MM.1S (cell line): ENCODE data around the gene TCTA.

Source experiments
- DNase-seq: peaks from one replicate; pipeline ENCODE4 v3.0.0-alpha.2; 2015
- H2AFZ ChIP-seq: fragments of 300-600 bp; sonication (generic); 2 replicates; pipeline ENCODE4 v1.6.0; 2016; ENCODE audit warnings: antibody characterized with exemption, low read length
- H3F3A ChIP-seq: fragments of 300-600 bp; sonication (generic); 2 replicates; pipeline ENCODE4 v1.6.1; 2016; ENCODE audit warnings: mild to moderate bottlenecking, antibody characterized with exemption, low read length, moderate library complexity, mixed read lengths; ENCODE audit not compliant: insufficient read depth
- H3K27ac ChIP-seq: fragments of 300-600 bp; sonication (generic); 2 replicates; pipeline ENCODE4 v1.5.1; 2016; ENCODE audit warnings: mild to moderate bottlenecking, low read length
- H3K27me3 ChIP-seq: fragments of 300-600 bp; sonication (generic); replicated peaks from 2 replicates; pipeline ENCODE4 v1.6.0; 2016; ENCODE audit warnings: low read length; ENCODE audit not compliant: insufficient read depth
- H3K36me3 ChIP-seq: fragments of 300-600 bp; sonication (generic); replicated peaks from 2 replicates; pipeline ENCODE4 v1.6.1; 2016; ENCODE audit warnings: mild to moderate bottlenecking, low read length, mixed read lengths; ENCODE audit not compliant: insufficient read depth
- H3K4me1 ChIP-seq: fragments of 300-600 bp; sonication (generic); 2 replicates; pipeline ENCODE4 v1.6.1; 2016; ENCODE audit warnings: low read length, mixed read lengths
- H3K4me2 ChIP-seq: fragments of 300-600 bp; sonication (generic); 2 replicates; pipeline ENCODE4 v1.6.0; 2016; ENCODE audit warnings: low read depth, low read length
- H3K4me3 ChIP-seq: fragments of 300-600 bp; sonication (generic); 2 replicates; pipeline ENCODE4 v1.5.1; 2016; ENCODE audit warnings: low read length, mixed read lengths
- H3K79me2 ChIP-seq: fragments of 300-600 bp; sonication (generic); 2 replicates; pipeline ENCODE4 v1.6.1; 2016; ENCODE audit warnings: mixed run types, low read length, mixed read lengths
- H3K9ac ChIP-seq: fragments of 300-600 bp; sonication (generic); 2 replicates; pipeline ENCODE4 v1.6.1; 2016; ENCODE audit warnings: low read length, mixed read lengths
- H3K9me2 ChIP-seq: fragments of 300-600 bp; sonication (generic); replicated peaks from 2 replicates; pipeline ENCODE4 v1.6.1; 2016; ENCODE audit warnings: mild to moderate bottlenecking, low read length, mixed read lengths; ENCODE audit not compliant: insufficient read depth
- H3K9me3 ChIP-seq: fragments of 300-600 bp; sonication (generic); replicated peaks from 2 replicates; pipeline ENCODE4 v1.6.1; 2016; ENCODE audit warnings: mild to moderate bottlenecking, low read length, mixed read lengths; ENCODE audit not compliant: insufficient read depth
- H4K20me1 ChIP-seq: fragments of 300-600 bp; sonication (generic); 2 replicates; pipeline ENCODE4 v1.6.1; 2016; ENCODE audit warnings: mild to moderate bottlenecking, low read length, moderate library complexity, mixed read lengths; ENCODE audit not compliant: insufficient read depth
- CTCF ChIP-seq: fragments of 300-600 bp; sonication (generic); IDR thresholded peaks from 2 replicates; pipeline ENCODE4 v1.5.1; 2016; ENCODE audit warnings: antibody characterized with exemption, low read length, mixed read lengths
- EZH2 ChIP-seq: fragments of 300-600 bp; sonication (generic); optimal IDR thresholded peaks from 2 replicates; pipeline ENCODE3; 2017; ENCODE audit warnings: low read depth, mild to moderate bottlenecking, antibody characterized with exemption, low read length, mixed read lengths
- EZH2phosphoT487 ChIP-seq: fragments of 300-600 bp; sonication (generic); IDR thresholded peaks from 2 replicates; pipeline ENCODE4 v1.6.1; 2018; ENCODE audit warnings: antibody characterized with exemption, low read length

TCTA gene

GRCh38 chr3:49461443-49462171 lies 49.4 kb downstream of the TCTA start:
- H3K9me3 ChIP-seq = no peaks in the 10 kb centered on the region
- TF ChIP-seq EZH2 (no peak), EZH2phosphoT487 (no peak), CTCF (no peak)

GRCh38 chr3:49462222-49462621 lies 50.0 kb downstream of the TCTA start:
- no peaks in the 10 kb centered on the region for H3K27me3 ChIP-seq
- H4K20me1 ChIP-seq = no peaks in the 10 kb centered on the region
- H3K4me2 ChIP-seq = no peak overlapping the region
- no peaks in the 10 kb centered on the region for H3K9me3 ChIP-seq
- H3K36me3 ChIP-seq = no peaks in the 10 kb centered on the region
- no peaks in the 10 kb centered on the region for H3K79me2 ChIP-seq
- H3F3A ChIP-seq = no peaks in the 10 kb centered on the region
- peaks cover 9% of the 10 kb centered on the region; the same call in 1 of the 2 replicates for H3K4me1 ChIP-seq
- no peak overlapping the region for H2AFZ ChIP-seq
- H3K9ac ChIP-seq = no peak overlapping the region
- H3K4me3 ChIP-seq = no peak overlapping the region
- TF ChIP-seq EZH2 (no peak), CTCF (no peak), EZH2phosphoT487 (no peak)
- DNase-seq = no peak
- H3K27ac ChIP-seq = no peak overlapping the region
- no peaks in the 10 kb centered on the region for H3K9me2 ChIP-seq

More at GRCh38 chr3:49461443-49462171, 49.4 kb downstream of the TCTA start:
- no peak for DNase-seq
- Histone ChIP-seq H3K9me2 (no peaks in the 10 kb centered on the region), H3K27ac (no peak overlapping the region), H3K9ac (no peak overlapping the region), H4K20me1 (no peaks in the 10 kb centered on the region), H3K79me2 (no peaks in the 10 kb centered on the region), H3K4me3 (no peak overlapping the region), H3F3A (no peaks in the 10 kb centered on the region), H3K27me3 (no peaks in the 10 kb centered on the region), H2AFZ (no peak overlapping the region), H3K4me2 (no peak overlapping the region), H3K4me1 (peaks cover 9% of the 10 kb centered on the region; the same call in 1 of the 2 replicates), H3K36me3 (no peaks in the 10 kb centered on the region)

- Histone ChIP-seq H3K4me1 (peaks cover 15% of the 10 kb centered on the region), H3K9me3 (no peaks in the 10 kb centered on the region), H3K79me2 (no peaks in the 10 kb centered on the region), H3K27me3 (no peaks in the 10 kb centered on the region), H3K4me2 (no peak overlapping the region), H3K27ac (no peak overlapping the region), H2AFZ (no peak overlapping the region), H3K9me2 (no peaks in the 10 kb centered on the region), H3K36me3 (no peaks in the 10 kb centered on the region), H3K9ac (no peak overlapping the region), H3F3A (peaks cover 4% of the 10 kb centered on the region; the same call in 1 of the 2 replicates), H3K4me3 (no peak overlapping the region), H4K20me1 (no peaks in the 10 kb centered on the region)
- no peak for DNase-seq
- TF ChIP-seq EZH2 (no peak), EZH2phosphoT487 (no peak), CTCF (no peak)
These were observed 53.2 kb downstream of the TCTA start for GRCh38 chr3:49465270-49466034.
